Stimulated activated CD8-positive, alpha-beta memory T cell treated with anti-CD3 and anti-CD28 coated beads, Interleukin-15, amount 100 ng/mL, for 24 hours (primary cell): ENCODE results near the gene SYPL2.

Source experiments
- DNase-seq: peaks from one replicate; pipeline ENCODE4 v3.0.0-alpha.2; 2020; ENCODE audit warnings: low read depth

The SYPL2 gene

GRCh38 chr1:109492779-109493178 lies 26.4 kb downstream of the SYPL2 start:
- no peak for DNase-seq

- no peak for DNase-seq
Observed at GRCh38 chr1:109493227-109493626, 26.9 kb downstream of the SYPL2 start.

GRCh38 chr1:109493805-109494539 lies 27.6 kb downstream of the SYPL2 start, which contains the start of gene CYB561D1:
CYB561D1 (plus strand) TSS chr1:109494094; CDS start chr1:109494140, 46 bp downstream.
- peak; percentile 85 for DNase-seq

- DNase-seq: no peak
Observed at GRCh38 chr1:109495738-109496137, 29.4 kb downstream of the SYPL2 start.

- DNase-seq: no peak
Observed at GRCh38 chr1:109497449-109498160, 31.3 kb downstream of the SYPL2 start.

GRCh38 chr1:109498161-109498801 lies 31.9 kb downstream of the SYPL2 start:
- DNase-seq: no peak

- no peak for DNase-seq
Observed at GRCh38 chr1:109499081-109499480, 32.7 kb downstream of the SYPL2 start.

- no peak for DNase-seq
Observed at GRCh38 chr1:109499661-109500536, 33.6 kb downstream of the SYPL2 start.

GRCh38 chr1:109500941-109501381 lies 34.6 kb downstream of the SYPL2 start:
- DNase-seq: no peak

GRCh38 chr1:109501644-109502363 lies 35.5 kb downstream of the SYPL2 start:
- no peak for DNase-seq

GRCh38 chr1:109502364-109502851 lies 36.1 kb downstream of the SYPL2 start:
- no peak for DNase-seq

GRCh38 chr1:109503935-109504334 lies 37.6 kb downstream of the SYPL2 start:
- DNase-seq: no peak

- no peak for DNase-seq
Observed at GRCh38 chr1:109504974-109505373, 38.6 kb downstream of the SYPL2 start.

- DNase-seq: no peak
Observed at GRCh38 chr1:109508001-109508872, 41.9 kb downstream of the SYPL2 start.

- no peak for DNase-seq
Observed at GRCh38 chr1:109508873-109509175, 42.5 kb downstream of the SYPL2 start.

GRCh38 chr1:109509176-109510134 lies 43.1 kb downstream of the SYPL2 start, which contains the start of gene AMIGO1:
AMIGO1 (minus strand) TSS chr1:109509727; CDS start chr1:109508912, 815 bp downstream.
- peak; percentile 40 for DNase-seq

- no peak for DNase-seq
Observed at GRCh38 chr1:109513110-109513710, 46.9 kb downstream of the SYPL2 start.

- no peak for DNase-seq
Observed at GRCh38 chr1:109514846-109515245, 48.5 kb downstream of the SYPL2 start.
